HepG2 (cell line): ENCODE results near the gene SLIT1. TPM values are rescaled to one million over a fixed set of nuclear protein-coding genes. Genes with fewer than 3 reads are reported as not detected.
A peak's percentile ranks its signal among the peaks of the same experiment; 100 is the strongest.

ENCODE experiments used
- ATF7-NPFF ChIP-seq: sonication (generic); formaldehyde crosslinking; IDR thresholded peaks from 2 replicates; pipeline ENCODE4 v1.8.1; 2023; ENCODE audit warnings: mild to moderate bottlenecking, low read depth, missing genetic modification reagents, moderate library complexity
- BRD4 ChIP-seq: sonication (generic); formaldehyde crosslinking; IDR thresholded peaks from 2 replicates; pipeline ENCODE4 v1.4.0; 2020; ENCODE audit warnings: missing genetic modification reagents
- DNMT1 ChIP-seq: sonication (generic); formaldehyde crosslinking; IDR thresholded peaks from 2 replicates; pipeline ENCODE4 v1.5.1; 2020; ENCODE audit warnings: mild to moderate bottlenecking, missing genetic modification reagents
- FOXK1 ChIP-seq: sonication (generic); formaldehyde crosslinking; IDR thresholded peaks from 2 replicates; pipeline ENCODE4 v1.4.0; 2020; ENCODE audit warnings: low read depth, missing genetic modification reagents, borderline replicate concordance
- GZF1 ChIP-seq: sonication (generic); formaldehyde crosslinking; IDR thresholded peaks from 2 replicates; pipeline ENCODE4 v1.5.1; 2020; ENCODE audit warnings: mild to moderate bottlenecking, missing genetic modification reagents
- HNRNPLL ChIP-seq: fragments of 200-400 bp; formaldehyde crosslinking; IDR thresholded peaks from 2 replicates; pipeline ENCODE4 v1.6.1; 2017; ENCODE audit warnings: mild to moderate bottlenecking, low read depth, low read length; ENCODE audit not compliant: poor library complexity, severe bottlenecking
- IRX3 ChIP-seq: sonication (generic); formaldehyde crosslinking; IDR thresholded peaks from 2 replicates; pipeline ENCODE4 v1.8.1; 2023; ENCODE audit warnings: mild to moderate bottlenecking, low read depth, missing genetic modification reagents, borderline replicate concordance
- MIER3 ChIP-seq: IDR thresholded peaks from 2 replicates; pipeline ENCODE4 v1.6.1; 2016; ENCODE audit warnings: missing compliant biosample characterization, borderline replicate concordance
- MYC ChIP-seq: sonication (generic); formaldehyde crosslinking; IDR thresholded peaks from 2 replicates; pipeline ENCODE4 v1.9.0; 2021; ENCODE audit warnings: missing genetic modification reagents, borderline replicate concordance
- RFX3 ChIP-seq: IDR thresholded peaks from 2 replicates; pipeline ENCODE4 v1.6.1; 2016; ENCODE audit warnings: missing biosample characterization, missing genetic modification reagents
- THYN1 ChIP-seq: sonication (generic); formaldehyde crosslinking; IDR thresholded peaks from 2 replicates; pipeline ENCODE4 v1.8.1; 2023; ENCODE audit warnings: low read depth, mild to moderate bottlenecking, moderate library complexity, missing genetic modification reagents, borderline replicate concordance
- TMF1 ChIP-seq: sonication (generic); formaldehyde crosslinking; IDR thresholded peaks from 2 replicates; pipeline ENCODE4 v1.8.1; 2022; ENCODE audit warnings: low read depth, missing genetic modification reagents
- YEATS2 ChIP-seq: sonication (generic); formaldehyde crosslinking; IDR thresholded peaks from 2 replicates; pipeline ENCODE4 v1.4.0; 2020; ENCODE audit warnings: missing genetic modification reagents, borderline replicate concordance
- ZNF329 ChIP-seq: sonication (generic); formaldehyde crosslinking; IDR thresholded peaks from 2 replicates; pipeline ENCODE4 v1.9.0; 2021; ENCODE audit warnings: low read depth, mild to moderate bottlenecking, missing genetic modification reagents
- ZNF670 ChIP-seq: sonication (generic); formaldehyde crosslinking; IDR thresholded peaks from 2 replicates; pipeline ENCODE4 v1.8.0; 2022; ENCODE audit warnings: mild to moderate bottlenecking, missing genetic modification reagents, borderline replicate concordance
- ZNF713 ChIP-seq: sonication (generic); formaldehyde crosslinking; IDR thresholded peaks from 2 replicates; pipeline ENCODE4 v1.4.0; 2020; ENCODE audit warnings: mild to moderate bottlenecking, missing genetic modification reagents
- polyA plus RNA-seq, 8 experiments: library from polyadenylated mRNA; depleted of rRNA in 3 of 8; stranded (reverse) in 7 of 8; unstranded in 1 of 8; fragments of >200 nt; fragmentation: Illumina TruSeq in 4 of 8; extraction: Trizol in 4 of 8; gene quantifications; 2 replicates each; pipeline versions ENCODE4 v1.2.1 to v1.2.3, GENCODE V29; 2011 to 2016; ENCODE audit warnings: low read depth in 4 of 8, missing spikeins in 1 of 8, mixed read lengths in 1 of 8; ENCODE audit not compliant: insufficient read depth in 1 of 8
- total RNA-seq, 5 experiments: library from RNA; depleted of rRNA; stranded (reverse); fragments of >200 nt; fragmentation: Illumina TruSeq; extraction: Trizol; gene quantifications; 2 replicates each; pipeline ENCODE4 v1.2.3, GENCODE V29; 2016; ENCODE audit warnings: low read depth in 1 of 5
- TF ChIP-seq, protein P1 (sequence below): IDR thresholded peaks from 2 replicates; pipeline ENCODE4 v1.6.1; 2016; ENCODE audit warnings: mild to moderate bottlenecking, missing biosample characterization, missing genetic modification reagents
- TF ChIP-seq, protein P2 (sequence below): IDR thresholded peaks from 2 replicates; pipeline ENCODE4 v1.6.1; 2012; ENCODE audit warnings: low read length, improper control_type of control experiment
- TF ChIP-seq, protein P3 (sequence below): sonication (generic); formaldehyde crosslinking; IDR thresholded peaks from 2 replicates; pipeline ENCODE4 v1.8.1; 2023; ENCODE audit warnings: mild to moderate bottlenecking, missing genetic modification reagents
- TF ChIP-seq, protein P4 (sequence below): sonication (generic); formaldehyde crosslinking; IDR thresholded peaks from 2 replicates; pipeline ENCODE4 v1.4.0; 2020; ENCODE audit warnings: missing genetic modification reagents; ENCODE audit errors: not compliant biosample characterization
- TF ChIP-seq, protein P5 (sequence below): IDR thresholded peaks from 2 replicates; pipeline ENCODE4 v1.6.1; 2016; ENCODE audit warnings: low read depth

SLIT1 gene
- total and polyA plus RNA-seq, 2 of the 13 experiments (the other 11 are each of a cell fraction or from before 2014, with no cell fraction given): 0.09 to 0.33 TPM

DNA sequence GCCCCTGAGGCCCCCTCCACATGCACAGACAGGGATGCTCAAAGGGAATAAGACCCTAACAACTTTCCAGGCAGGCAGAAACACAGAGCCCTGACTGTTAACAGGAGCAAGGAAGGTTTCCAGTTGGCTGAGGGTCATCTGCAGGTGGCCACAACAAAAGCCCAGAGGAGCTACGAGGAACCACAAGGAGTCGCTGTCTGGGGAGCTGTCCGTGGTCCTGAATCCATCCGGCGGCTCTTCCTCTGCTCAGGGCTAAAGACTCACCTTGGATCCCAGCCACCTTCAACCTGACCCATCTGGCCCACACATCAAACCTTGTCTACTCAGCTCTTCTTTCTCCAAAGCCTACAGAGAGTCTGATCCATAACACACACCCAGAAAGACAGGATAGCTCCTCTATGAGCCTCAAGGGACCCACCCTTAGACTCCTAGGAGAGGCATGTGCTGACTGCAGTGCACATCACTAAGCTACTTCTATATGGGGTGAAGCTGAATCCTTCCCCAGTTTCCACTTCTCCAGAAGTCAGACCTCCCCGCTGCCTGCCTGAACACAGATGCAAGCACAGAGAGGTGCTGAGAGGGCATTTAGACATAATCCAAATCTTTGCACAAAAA lies 104.0 kb downstream of the SLIT1 start (continued):
- TF ChIP-seq, protein P1, sequence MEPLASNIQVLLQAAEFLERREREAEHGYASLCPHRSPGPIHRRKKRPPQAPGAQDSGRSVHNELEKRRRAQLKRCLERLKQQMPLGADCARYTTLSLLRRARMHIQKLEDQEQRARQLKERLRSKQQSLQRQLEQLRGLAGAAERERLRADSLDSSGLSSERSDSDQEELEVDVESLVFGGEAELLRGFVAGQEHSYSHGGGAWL: peak; percentile 98
- TF ChIP-seq BRD4 (CRISPR knock-in tag): 0 out of 2 replicates have a peak, but pooled peaks have one; percentile 43
- peak; percentile 82; the same call in 1 of the 2 replicates for TF ChIP-seq GZF1 (CRISPR knock-in tag)
- TF ChIP-seq FOXK1 (CRISPR knock-in tag): peak; percentile 87; the same call in 1 of the 2 replicates
- TF ChIP-seq ATF7-NPFF (CRISPR knock-in tag): peak; percentile 83
- TF ChIP-seq, protein P2, sequence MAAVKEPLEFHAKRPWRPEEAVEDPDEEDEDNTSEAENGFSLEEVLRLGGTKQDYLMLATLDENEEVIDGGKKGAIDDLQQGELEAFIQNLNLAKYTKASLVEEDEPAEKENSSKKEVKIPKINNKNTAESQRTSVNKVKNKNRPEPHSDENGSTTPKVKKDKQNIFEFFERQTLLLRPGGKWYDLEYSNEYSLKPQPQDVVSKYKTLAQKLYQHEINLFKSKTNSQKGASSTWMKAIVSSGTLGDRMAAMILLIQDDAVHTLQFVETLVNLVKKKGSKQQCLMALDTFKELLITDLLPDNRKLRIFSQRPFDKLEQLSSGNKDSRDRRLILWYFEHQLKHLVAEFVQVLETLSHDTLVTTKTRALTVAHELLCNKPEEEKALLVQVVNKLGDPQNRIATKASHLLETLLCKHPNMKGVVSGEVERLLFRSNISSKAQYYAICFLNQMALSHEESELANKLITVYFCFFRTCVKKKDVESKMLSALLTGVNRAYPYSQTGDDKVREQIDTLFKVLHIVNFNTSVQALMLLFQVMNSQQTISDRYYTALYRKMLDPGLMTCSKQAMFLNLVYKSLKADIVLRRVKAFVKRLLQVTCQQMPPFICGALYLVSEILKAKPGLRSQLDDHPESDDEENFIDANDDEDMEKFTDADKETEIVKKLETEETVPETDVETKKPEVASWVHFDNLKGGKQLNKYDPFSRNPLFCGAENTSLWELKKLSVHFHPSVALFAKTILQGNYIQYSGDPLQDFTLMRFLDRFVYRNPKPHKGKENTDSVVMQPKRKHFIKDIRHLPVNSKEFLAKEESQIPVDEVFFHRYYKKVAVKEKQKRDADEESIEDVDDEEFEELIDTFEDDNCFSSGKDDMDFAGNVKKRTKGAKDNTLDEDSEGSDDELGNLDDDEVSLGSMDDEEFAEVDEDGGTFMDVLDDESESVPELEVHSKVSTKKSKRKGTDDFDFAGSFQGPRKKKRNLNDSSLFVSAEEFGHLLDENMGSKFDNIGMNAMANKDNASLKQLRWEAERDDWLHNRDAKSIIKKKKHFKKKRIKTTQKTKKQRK: no peak
- TF ChIP-seq IRX3: peak; percentile 94
- TF ChIP-seq ZNF713 (CRISPR knock-in tag): no peak
- TF ChIP-seq YEATS2 (CRISPR knock-in tag): peak; percentile 74; the same call in 1 of the 2 replicates
- TF ChIP-seq ZNF670 (CRISPR knock-in tag): no peak
- peak; percentile 85; the same call in 1 of the 2 replicates for TF ChIP-seq MIER3 (CRISPR knock-in tag)
- no peak for TF ChIP-seq HNRNPLL
- TF ChIP-seq THYN1: 0 out of 2 replicates have a peak, but pooled peaks have one; percentile 40
- peak; percentile 83 for TF ChIP-seq ZNF329 (CRISPR knock-in tag)
- TF ChIP-seq DNMT1 (CRISPR knock-in tag): no peak
- peak; percentile 95 for TF ChIP-seq TMF1
- 0 out of 2 replicates have a peak, but pooled peaks have one; percentile 42 for TF ChIP-seq RFX3 (CRISPR knock-in tag)
- TF ChIP-seq, protein P3, sequence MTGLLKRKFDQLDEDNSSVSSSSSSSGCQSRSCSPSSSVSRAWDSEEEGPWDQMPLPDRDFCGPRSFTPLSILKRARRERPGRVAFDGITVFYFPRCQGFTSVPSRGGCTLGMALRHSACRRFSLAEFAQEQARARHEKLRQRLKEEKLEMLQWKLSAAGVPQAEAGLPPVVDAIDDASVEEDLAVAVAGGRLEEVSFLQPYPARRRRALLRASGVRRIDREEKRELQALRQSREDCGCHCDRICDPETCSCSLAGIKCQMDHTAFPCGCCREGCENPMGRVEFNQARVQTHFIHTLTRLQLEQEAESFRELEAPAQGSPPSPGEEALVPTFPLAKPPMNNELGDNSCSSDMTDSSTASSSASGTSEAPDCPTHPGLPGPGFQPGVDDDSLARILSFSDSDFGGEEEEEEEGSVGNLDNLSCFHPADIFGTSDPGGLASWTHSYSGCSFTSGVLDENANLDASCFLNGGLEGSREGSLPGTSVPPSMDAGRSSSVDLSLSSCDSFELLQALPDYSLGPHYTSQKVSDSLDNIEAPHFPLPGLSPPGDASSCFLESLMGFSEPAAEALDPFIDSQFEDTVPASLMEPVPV (CRISPR knock-in tag): peak; percentile 78; the same call in 1 of the 2 replicates
- peak; percentile 55; the same call in 1 of the 2 replicates for TF ChIP-seq MYC (CRISPR knock-in tag)
- TF ChIP-seq, protein P4, sequence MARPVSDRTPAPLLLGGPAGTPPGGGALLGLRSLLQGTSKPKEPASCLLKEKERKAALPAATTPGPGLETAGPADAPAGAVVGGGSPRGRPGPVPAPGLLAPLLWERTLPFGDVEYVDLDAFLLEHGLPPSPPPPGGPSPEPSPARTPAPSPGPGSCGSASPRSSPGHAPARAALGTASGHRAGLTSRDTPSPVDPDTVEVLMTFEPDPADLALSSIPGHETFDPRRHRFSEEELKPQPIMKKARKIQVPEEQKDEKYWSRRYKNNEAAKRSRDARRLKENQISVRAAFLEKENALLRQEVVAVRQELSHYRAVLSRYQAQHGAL: peak; percentile 98
- TF ChIP-seq, protein P5, sequence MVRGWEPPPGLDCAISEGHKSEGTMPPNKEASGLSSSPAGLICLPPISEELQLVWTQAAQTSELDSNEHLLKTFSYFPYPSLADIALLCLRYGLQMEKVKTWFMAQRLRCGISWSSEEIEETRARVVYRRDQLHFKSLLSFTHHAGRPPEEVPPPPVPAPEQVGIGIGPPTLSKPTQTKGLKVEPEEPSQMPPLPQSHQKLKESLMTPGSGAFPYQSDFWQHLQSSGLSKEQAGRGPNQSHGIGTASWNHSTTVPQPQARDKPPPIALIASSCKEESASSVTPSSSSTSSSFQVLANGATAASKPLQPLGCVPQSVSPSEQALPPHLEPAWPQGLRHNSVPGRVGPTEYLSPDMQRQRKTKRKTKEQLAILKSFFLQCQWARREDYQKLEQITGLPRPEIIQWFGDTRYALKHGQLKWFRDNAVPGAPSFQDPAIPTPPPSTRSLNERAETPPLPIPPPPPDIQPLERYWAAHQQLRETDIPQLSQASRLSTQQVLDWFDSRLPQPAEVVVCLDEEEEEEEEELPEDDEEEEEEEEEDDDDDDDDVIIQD (CRISPR knock-in tag): peak; percentile 68
